ENCODE data around the gene NDUFAF2. TPM values are rescaled to one million over a fixed set of nuclear protein-coding genes. Genes with fewer than 3 reads are reported as not detected.

NDUFAF2 gene
- total RNA-seq, 2 donors from 2014 or later, result 26.0 to 32.9 TPM

- DNase-seq (ENCODE audit: low spot score) (no peak), ATAC-seq (ENCODE audit: insufficient number of reproducible peaks, low FRiP score, low read depth) (no peak)
- H3K4me3 ChIP-seq, result no peak overlapping the region
- H3K4me1 ChIP-seq (ENCODE audit: control insufficient read depth in 1 of 2, low read depth in 2 of 2), result no peaks in the 10 kb centered on the region
- H3K9me3 ChIP-seq, result no peaks in the 10 kb centered on the region
- no peak overlapping the region for H3K27ac ChIP-seq
- no peaks in the 10 kb centered on the region for H3K27me3 ChIP-seq (replicated peaks; ENCODE audit: insufficient read depth)
- no peak for TF ChIP-seq CTCF (IDR thresholded peaks at IDR 0.05)
- no peaks in the 10 kb centered on the region for H3K36me3 ChIP-seq
Observed at GRCh38 chr5:61139094-61139873, 194.3 kb downstream of the NDUFAF2 start.

- Histone ChIP-seq H3K27me3 (replicated peaks; ENCODE audit: insufficient read depth) (no peaks in the 10 kb centered on the region), H3K4me3 (no peak overlapping the region), H3K36me3 (no peaks in the 10 kb centered on the region), H3K27ac (no peak overlapping the region), H3K4me1 (ENCODE audit: control insufficient read depth in 1 of 2, low read depth in 2 of 2) (no peaks in the 10 kb centered on the region), H3K9me3 (no peaks in the 10 kb centered on the region)
- no peak for TF ChIP-seq CTCF (IDR thresholded peaks at IDR 0.05)
- DNase-seq (ENCODE audit: low spot score) (no peak), ATAC-seq (ENCODE audit: insufficient number of reproducible peaks, low FRiP score, low read depth) (no peak)
Observed at GRCh38 chr5:61139931-61140330, 194.9 kb downstream of the NDUFAF2 start.

- Histone ChIP-seq H3K9me3 (no peaks in the 10 kb centered on the region), H3K36me3 (no peaks in the 10 kb centered on the region), H3K4me1 (ENCODE audit: control insufficient read depth in 1 of 2, low read depth in 2 of 2) (no peaks in the 10 kb centered on the region), H3K27me3 (replicated peaks; ENCODE audit: insufficient read depth) (no peaks in the 10 kb centered on the region), H3K27ac (no peak overlapping the region), H3K4me3 (no peak overlapping the region)
- DNase-seq (ENCODE audit: low spot score) (no peak), ATAC-seq (ENCODE audit: insufficient number of reproducible peaks, low FRiP score, low read depth) (no peak)
- TF ChIP-seq CTCF (IDR thresholded peaks at IDR 0.05), result no peak
Observed at GRCh38 chr5:61141801-61142200, 196.8 kb downstream of the NDUFAF2 start.

GRCh38 chr5:61142391-61142790 lies 197.4 kb downstream of the NDUFAF2 start:
- Histone ChIP-seq H3K27me3 (replicated peaks; ENCODE audit: insufficient read depth) (no peaks in the 10 kb centered on the region), H3K36me3 (no peaks in the 10 kb centered on the region), H3K27ac (no peak overlapping the region), H3K4me1 (ENCODE audit: control insufficient read depth in 1 of 2, low read depth in 2 of 2) (no peaks in the 10 kb centered on the region), H3K9me3 (no peaks in the 10 kb centered on the region), H3K4me3 (no peak overlapping the region)
- DNase-seq (ENCODE audit: low spot score) (no peak), ATAC-seq (ENCODE audit: insufficient number of reproducible peaks, low FRiP score, low read depth) (no peak)
- TF ChIP-seq CTCF (IDR thresholded peaks at IDR 0.05), result no peak

GRCh38 chr5:61142811-61143210 lies 197.8 kb downstream of the NDUFAF2 start:
- DNase-seq (ENCODE audit: low spot score) (no peak), ATAC-seq (ENCODE audit: insufficient number of reproducible peaks, low FRiP score, low read depth) (no peak)
- Histone ChIP-seq H3K4me1 (ENCODE audit: control insufficient read depth in 1 of 2, low read depth in 2 of 2) (no peaks in the 10 kb centered on the region), H3K9me3 (no peaks in the 10 kb centered on the region), H3K27ac (no peak overlapping the region), H3K36me3 (no peaks in the 10 kb centered on the region), H3K4me3 (no peak overlapping the region), H3K27me3 (replicated peaks; ENCODE audit: insufficient read depth) (no peaks in the 10 kb centered on the region)
- no peak for TF ChIP-seq CTCF (IDR thresholded peaks at IDR 0.05)
